Neural progenitor cell (in vitro differentiated cells): ENCODE results near the gene NCOR2. TPM values are rescaled to one million over a fixed set of nuclear protein-coding genes. Genes with fewer than 3 reads are reported as not detected.

Experiments
- DNase-seq: peaks from one replicate; pipeline ENCODE4 v3.0.0-alpha.2; 2016; ENCODE audit warnings: low spot score
- H2AFZ ChIP-seq: fragments of 200-600 bp; sonication (generic); replicated peaks from 2 replicates; pipeline ENCODE4 v1.6.1; 2016; ENCODE audit warnings: antibody characterized with exemption
- H3F3A ChIP-seq: fragments of 200-600 bp; sonication (generic); 2 replicates; pipeline ENCODE4 v1.6.1; 2016; ENCODE audit warnings: antibody characterized with exemption, low read depth
- H3K27ac ChIP-seq: fragments of 200-600 bp; sonication (generic); 2 replicates; pipeline ENCODE4 v1.5.1; 2016; ENCODE audit warnings: mild to moderate bottlenecking
- H3K27me3 ChIP-seq: fragments of 200-600 bp; sonication (generic); 2 replicates; pipeline ENCODE4 v1.6.1; 2016; ENCODE audit warnings: mild to moderate bottlenecking, moderate library complexity
- H3K36me3 ChIP-seq: fragments of 200-600 bp; sonication (generic); 2 replicates; pipeline ENCODE4 v1.5.1; 2016
- H3K4me1 ChIP-seq: fragments of 200-600 bp; sonication (generic); 2 replicates; pipeline ENCODE4 v1.6.1; 2016; ENCODE audit warnings: mixed run types
- H3K4me2 ChIP-seq: fragments of 200-600 bp; sonication (generic); 2 replicates; pipeline ENCODE4 v1.6.1; 2016
- H3K4me3 ChIP-seq: fragments of 200-600 bp; sonication (generic); 2 replicates; pipeline ENCODE4 v1.5.1; 2016
- H3K79me2 ChIP-seq: fragments of 200-600 bp; sonication (generic); 2 replicates; pipeline ENCODE4 v1.6.1; 2016; ENCODE audit warnings: low read depth
- H3K9ac ChIP-seq: fragments of 200-600 bp; sonication (generic); 2 replicates; pipeline ENCODE4 v1.6.1; 2016
- H3K9me3 ChIP-seq: fragments of 200-600 bp; sonication (generic); 2 replicates; pipeline ENCODE4 v1.5.1; 2016; ENCODE audit warnings: low read depth
- H4K20me1 ChIP-seq: fragments of 200-600 bp; sonication (generic); 2 replicates; pipeline ENCODE4 v1.6.1; 2016; ENCODE audit warnings: low read depth
- H3K27ac Mint-ChIP-seq: 3 replicates; pipeline ENCODE4 v1.8.0; 2021; ENCODE audit warnings: mixed read lengths
- H3K27me3 Mint-ChIP-seq: 2 replicates; pipeline ENCODE4 v1.8.0; 2022; ENCODE audit warnings: low read depth, mild to moderate bottlenecking, inconsistent platforms, moderate library complexity, mixed read lengths; ENCODE audit not compliant: insufficient read depth
- H3K36me3 Mint-ChIP-seq: 3 replicates; pipeline ENCODE4 v1.8.0; 2021; ENCODE audit warnings: mixed read lengths
- H3K4me1 Mint-ChIP-seq: 3 replicates; pipeline ENCODE4 v1.8.0; 2021; ENCODE audit warnings: mixed read lengths
- H3K4me3 Mint-ChIP-seq: 3 replicates; pipeline ENCODE4 v1.8.0; 2021; ENCODE audit warnings: mild to moderate bottlenecking, moderate library complexity, mixed read lengths
- H3K9me3 Mint-ChIP-seq: 3 replicates; pipeline ENCODE4 v1.8.0; 2020; ENCODE audit warnings: mixed read lengths
- CTCF ChIP-seq: fragments of 200-600 bp; sonication (generic); IDR thresholded peaks from 2 replicates; pipeline ENCODE4 v1.5.1; 2017; ENCODE audit warnings: antibody characterized with exemption, mild to moderate bottlenecking
- EZH2 ChIP-seq: fragments of 200-600 bp; sonication (generic); IDR thresholded peaks from 2 replicates; pipeline ENCODE4 v1.6.1; 2017; ENCODE audit warnings: antibody characterized with exemption, mild to moderate bottlenecking, moderate library complexity
- EZH2phosphoT487 ChIP-seq: fragments of 200-600 bp; sonication (generic); IDR thresholded peaks from 2 replicates; pipeline ENCODE4 v1.6.1; 2017; ENCODE audit warnings: antibody characterized with exemption
- total RNA-seq: library from RNA; depleted of rRNA; stranded (reverse); fragments of >200 nt; gene quantifications from 2 replicates; pipeline ENCODE4 v1.2.3, GENCODE V29; 2015; ENCODE audit warnings: low replicate concordance

NCOR2 gene
- total RNA-seq, 1 donor from 2014 or later = 14.3 TPM

GRCh38 chr12:124608450-124608870 is 41.0 kb upstream of the NCOR2 start:
- Histone ChIP-seq H3K4me1 (peaks cover 7% of the 10 kb centered on the region), H4K20me1 (no peaks in the 10 kb centered on the region), H3F3A (peaks cover 11% of the 10 kb centered on the region), H3K27ac (no peak overlapping the region), H3K9me3 (no peaks in the 10 kb centered on the region), H3K79me2 (no peaks in the 10 kb centered on the region), H3K4me3 (no peak overlapping the region), H3K9ac (no peak overlapping the region), H3K27me3 (no peaks in the 10 kb centered on the region), H3K36me3 (no peaks in the 10 kb centered on the region), H3K4me2 (no peak overlapping the region), H2AFZ (no peak overlapping the region)
- Mint-ChIP-seq H3K4me3 (no peak overlapping the region), H3K36me3 (no peaks in the 10 kb centered on the region), H3K4me1 (peaks cover 29% of the 10 kb centered on the region), H3K9me3 (peaks cover 2% of the 10 kb centered on the region), H3K27ac (peak overlapping the region; percentile 82), H3K27me3 (peaks cover 24% of the 10 kb centered on the region)
- DNase-seq = no peak
- TF ChIP-seq EZH2phosphoT487 (no peak), EZH2 (no peak), CTCF (no peak)

DNA sequence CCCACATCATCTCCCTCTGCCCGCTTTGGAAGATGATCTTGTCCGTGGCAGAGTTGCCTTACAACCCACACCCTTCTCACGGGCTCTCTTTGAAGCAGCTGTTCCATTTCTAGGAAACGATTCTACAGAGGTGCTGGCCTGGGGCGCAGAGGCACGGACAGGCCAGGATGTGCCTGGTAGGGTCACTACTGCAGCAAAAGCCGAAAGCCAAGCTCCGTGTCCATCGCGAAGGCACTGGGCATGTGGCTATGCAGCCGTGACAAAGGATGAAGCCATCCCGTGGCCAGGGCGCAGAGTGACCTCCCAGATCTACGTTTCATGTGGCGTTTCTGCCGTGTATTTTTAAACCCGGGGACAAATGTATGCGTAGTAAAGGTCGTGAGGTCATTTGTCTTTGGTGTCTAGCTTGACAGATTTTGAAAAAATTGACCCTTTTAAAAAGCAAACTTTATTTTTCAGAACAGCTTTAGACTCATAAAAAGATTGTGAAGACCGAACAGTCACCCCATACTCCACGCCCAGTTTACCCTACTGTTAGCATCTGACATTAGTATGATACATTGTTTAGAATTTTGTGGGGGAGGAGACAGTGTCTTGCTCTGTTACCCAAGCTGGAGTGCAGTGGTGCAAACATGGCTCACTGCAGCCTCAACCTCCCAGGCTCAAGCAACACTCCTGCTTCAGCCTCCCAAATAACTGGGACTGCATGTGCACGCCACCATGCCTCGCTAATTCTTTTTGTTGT is 40.4 kb upstream of the NCOR2 start:
- no peak overlapping the region for H3K27ac ChIP-seq
- H3K4me3 Mint-ChIP-seq = no peak overlapping the region
- no peaks in the 10 kb centered on the region for H4K20me1 ChIP-seq
- H3K9me3 ChIP-seq = no peaks in the 10 kb centered on the region
- H3K27me3 ChIP-seq = no peaks in the 10 kb centered on the region
- no peak for TF ChIP-seq CTCF
- no peak for TF ChIP-seq EZH2phosphoT487
- no peak for TF ChIP-seq EZH2
- H3K79me2 ChIP-seq = no peaks in the 10 kb centered on the region
- H3K9ac ChIP-seq = no peak overlapping the region
- H3K4me3 ChIP-seq = no peak overlapping the region
- peaks cover 11% of the 10 kb centered on the region for H3F3A ChIP-seq
- H3K27ac Mint-ChIP-seq = no peak overlapping the region
- peaks cover 2% of the 10 kb centered on the region for H3K9me3 Mint-ChIP-seq
- peaks cover 7% of the 10 kb centered on the region for H3K4me1 ChIP-seq
- no peak for DNase-seq
- peaks cover 28% of the 10 kb centered on the region for H3K4me1 Mint-ChIP-seq
- H2AFZ ChIP-seq = no peak overlapping the region
- H3K27me3 Mint-ChIP-seq = peaks cover 24% of the 10 kb centered on the region
- H3K36me3 ChIP-seq = no peaks in the 10 kb centered on the region
- no peaks in the 10 kb centered on the region for H3K36me3 Mint-ChIP-seq
- H3K4me2 ChIP-seq = no peak overlapping the region

DNA sequence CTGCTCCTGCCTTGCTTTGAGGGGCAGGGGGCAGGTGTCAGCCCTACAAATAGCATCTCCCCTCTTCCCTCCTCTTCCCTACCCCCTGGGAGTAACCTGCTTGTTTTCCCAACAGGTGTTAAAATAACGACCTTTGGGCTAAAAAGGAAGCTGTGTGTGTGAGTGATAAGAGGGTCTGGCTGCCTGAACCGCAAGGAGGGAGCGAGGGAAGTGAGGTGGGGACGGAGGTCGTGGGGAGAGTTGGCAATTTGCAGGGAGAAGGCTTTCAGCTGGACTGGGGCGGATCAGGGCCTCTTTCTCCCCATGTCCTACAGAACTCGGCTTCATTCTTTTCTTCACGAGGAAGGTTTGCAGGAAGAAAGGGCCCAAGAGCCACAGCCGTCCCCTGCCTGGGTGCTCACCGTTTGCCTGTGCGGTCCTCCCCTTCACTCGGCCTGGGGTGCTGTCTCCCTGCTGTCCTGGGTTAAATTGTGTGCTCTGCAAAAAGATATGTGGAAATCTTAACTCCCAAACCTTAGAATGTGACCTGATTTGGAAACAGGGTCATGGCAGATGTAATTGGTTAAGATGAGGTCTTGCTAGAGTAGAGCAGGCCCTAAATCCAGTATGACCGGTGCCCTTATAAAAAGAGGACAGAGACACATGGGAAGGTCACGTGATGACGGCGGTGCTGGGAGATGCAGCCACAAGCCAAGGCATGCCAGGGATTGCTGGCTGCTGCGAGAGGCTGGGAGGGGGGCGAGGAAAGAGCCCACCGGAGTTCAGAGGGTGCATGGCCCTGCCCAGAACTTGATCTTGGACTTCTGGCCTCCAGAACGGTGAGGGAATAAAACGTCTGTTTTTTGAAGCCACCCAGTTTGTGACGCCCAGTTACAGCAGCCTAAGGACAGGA is 38.7 kb upstream of the NCOR2 start:
- no peak overlapping the region for H3K27ac Mint-ChIP-seq
- peaks cover 24% of the 10 kb centered on the region for H3K27me3 Mint-ChIP-seq
- TF ChIP-seq EZH2phosphoT487 (no peak), CTCF (no peak), EZH2 (no peak)
- Histone ChIP-seq H4K20me1 (no peaks in the 10 kb centered on the region), H3K4me3 (no peak overlapping the region), H3F3A (peaks cover 11% of the 10 kb centered on the region), H3K9me3 (no peaks in the 10 kb centered on the region), H3K27ac (no peak overlapping the region), H3K27me3 (no peaks in the 10 kb centered on the region), H3K4me2 (no peak overlapping the region), H3K9ac (no peak overlapping the region), H3K36me3 (no peaks in the 10 kb centered on the region), H3K79me2 (no peaks in the 10 kb centered on the region), H3K4me1 (peaks cover 7% of the 10 kb centered on the region), H2AFZ (no peak overlapping the region)
- DNase-seq = no peak
- peaks cover 2% of the 10 kb centered on the region for H3K9me3 Mint-ChIP-seq
- no peaks in the 10 kb centered on the region for H3K36me3 Mint-ChIP-seq
- peaks cover 25% of the 10 kb centered on the region for H3K4me1 Mint-ChIP-seq
- no peak overlapping the region for H3K4me3 Mint-ChIP-seq
